Measurements from ENCODE around the gene POLH.
A peak's percentile ranks its signal among the peaks of the same experiment; 100 is the strongest.

The POLH gene

DNA sequence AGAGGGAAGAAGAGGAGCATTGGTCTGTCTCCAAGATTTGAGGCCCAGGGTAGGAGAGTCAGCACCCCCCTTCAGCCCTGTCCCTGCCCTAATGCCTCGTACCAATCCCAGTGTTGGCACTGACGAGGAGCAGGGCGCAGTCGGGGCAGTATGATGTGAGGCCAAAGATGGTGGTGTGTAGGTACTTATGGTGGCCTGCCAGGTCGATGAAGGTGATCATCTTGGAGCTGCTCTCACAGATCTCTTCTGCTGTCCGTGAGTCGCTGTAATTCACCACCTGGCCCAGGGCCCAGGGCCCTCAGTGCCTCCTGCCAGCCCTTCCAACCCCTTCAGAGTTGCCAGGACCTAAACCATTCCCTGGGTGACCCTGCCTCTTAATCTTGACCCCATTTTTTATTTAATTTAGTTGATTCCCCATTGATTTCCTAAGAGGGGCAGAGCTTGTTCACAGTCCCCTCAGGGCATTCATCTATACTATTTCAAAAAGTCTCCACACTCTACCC lies 48.9 kb downstream of the POLH start:
- in situ Hi-C loops (cut with HindIII; ENCODE audit: low pct_ligation_motif_present, low sequenced_read_pairs) = no loop called here
- DNase-seq = no peak
- Histone ChIP-seq H3K4me3 (ENCODE audit: low read depth, low read length) (no peak overlapping the region), H3K27ac (no peak overlapping the region), H3K36me3 (replicated peaks) (peaks cover 68% of the 10 kb centered on the region), H3K27me3 (replicated peaks) (no peaks in the 10 kb centered on the region)
- TF ChIP-seq, protein P1, sequence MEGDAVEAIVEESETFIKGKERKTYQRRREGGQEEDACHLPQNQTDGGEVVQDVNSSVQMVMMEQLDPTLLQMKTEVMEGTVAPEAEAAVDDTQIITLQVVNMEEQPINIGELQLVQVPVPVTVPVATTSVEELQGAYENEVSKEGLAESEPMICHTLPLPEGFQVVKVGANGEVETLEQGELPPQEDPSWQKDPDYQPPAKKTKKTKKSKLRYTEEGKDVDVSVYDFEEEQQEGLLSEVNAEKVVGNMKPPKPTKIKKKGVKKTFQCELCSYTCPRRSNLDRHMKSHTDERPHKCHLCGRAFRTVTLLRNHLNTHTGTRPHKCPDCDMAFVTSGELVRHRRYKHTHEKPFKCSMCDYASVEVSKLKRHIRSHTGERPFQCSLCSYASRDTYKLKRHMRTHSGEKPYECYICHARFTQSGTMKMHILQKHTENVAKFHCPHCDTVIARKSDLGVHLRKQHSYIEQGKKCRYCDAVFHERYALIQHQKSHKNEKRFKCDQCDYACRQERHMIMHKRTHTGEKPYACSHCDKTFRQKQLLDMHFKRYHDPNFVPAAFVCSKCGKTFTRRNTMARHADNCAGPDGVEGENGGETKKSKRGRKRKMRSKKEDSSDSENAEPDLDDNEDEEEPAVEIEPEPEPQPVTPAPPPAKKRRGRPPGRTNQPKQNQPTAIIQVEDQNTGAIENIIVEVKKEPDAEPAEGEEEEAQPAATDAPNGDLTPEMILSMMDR (IDR thresholded peaks at IDR 0.05; ENCODE audit: low read depth, low read length, missing control alignments) = no peak

DNA sequence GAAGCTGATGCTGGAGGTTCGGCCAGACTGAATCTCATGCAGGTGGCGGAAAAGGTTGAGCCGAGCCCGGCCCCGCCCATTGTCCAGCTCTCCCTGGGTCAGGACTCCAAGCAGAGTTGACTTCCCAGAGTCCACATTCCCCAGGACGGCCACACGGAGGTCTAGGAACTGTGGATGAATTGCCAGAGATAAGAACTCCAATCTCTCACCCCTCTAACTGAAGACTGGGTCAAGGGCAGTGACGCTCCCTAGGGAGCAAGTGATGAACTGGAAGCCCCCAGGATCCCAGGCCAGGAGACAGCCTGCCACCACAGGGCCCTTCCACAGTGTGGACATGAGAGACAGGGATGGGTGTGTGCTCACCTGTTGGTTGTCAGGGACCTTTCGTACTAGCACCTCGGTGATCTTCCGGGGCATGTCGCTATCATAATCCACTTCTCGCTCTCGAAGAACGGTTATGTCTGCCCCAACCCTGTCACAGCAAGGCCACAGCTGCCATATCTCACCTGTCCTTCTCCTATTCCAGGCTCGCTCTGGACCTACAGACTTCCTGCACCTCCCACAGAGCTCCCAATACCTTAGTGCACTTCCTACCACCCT lies 49.5 kb downstream of the POLH start:
- in situ Hi-C loops (cut with HindIII; ENCODE audit: low pct_ligation_motif_present, low sequenced_read_pairs) = no loop called here
- TF ChIP-seq, protein P1 (IDR thresholded peaks at IDR 0.05; ENCODE audit: low read depth, low read length, missing control alignments) = no peak
- DNase-seq = no peak
- Histone ChIP-seq H3K36me3 (replicated peaks) (peaks cover 63% of the 10 kb centered on the region), H3K27me3 (replicated peaks) (no peaks in the 10 kb centered on the region), H3K27ac (no peak overlapping the region), H3K4me3 (ENCODE audit: low read depth, low read length) (no peak overlapping the region)

DNA sequence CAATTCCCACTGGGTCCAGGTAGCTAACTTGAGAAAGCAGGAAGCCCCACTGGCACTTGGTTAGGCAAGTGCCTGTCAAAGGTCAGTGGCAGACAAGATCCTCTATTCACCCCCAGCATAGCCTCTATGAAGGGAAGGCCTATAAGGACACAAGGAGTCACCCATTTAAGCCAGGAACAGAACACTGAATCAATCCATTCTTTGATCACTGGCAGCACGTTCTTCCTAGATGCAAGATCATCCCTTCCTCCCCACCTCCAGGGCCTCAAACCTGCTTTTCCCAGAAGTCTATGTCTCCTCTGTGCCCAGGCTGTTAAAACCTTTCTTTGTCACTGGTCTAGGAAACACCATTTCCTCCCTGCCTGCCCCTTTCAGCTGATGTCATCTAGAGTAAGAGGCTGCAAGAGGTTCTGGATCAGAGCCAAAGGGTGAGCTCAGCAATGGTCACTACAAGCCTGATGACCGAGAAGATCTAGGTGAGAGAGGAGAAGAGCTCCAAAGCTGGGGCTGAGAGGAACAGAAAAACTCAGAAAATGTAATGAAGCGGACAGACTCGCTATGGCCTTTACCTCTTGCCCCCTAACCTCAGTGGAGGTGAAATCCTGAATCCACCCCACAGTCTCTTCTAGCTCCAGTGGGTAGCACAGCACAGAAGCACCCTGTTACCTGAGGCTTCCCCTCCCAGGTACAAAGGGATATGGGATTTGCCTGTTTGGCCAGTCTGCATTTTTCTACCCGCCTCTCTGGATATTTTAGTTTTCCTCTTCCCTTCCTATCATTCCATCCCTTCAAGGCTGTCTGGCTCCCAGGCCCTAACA lies 51.2 kb downstream of the POLH start:
- TF ChIP-seq, protein P1 (IDR thresholded peaks at IDR 0.05; ENCODE audit: low read depth, low read length, missing control alignments) = no peak
- H3K27me3 ChIP-seq (replicated peaks) = no peaks in the 10 kb centered on the region
- in situ Hi-C loops (cut with HindIII; ENCODE audit: low pct_ligation_motif_present, low sequenced_read_pairs) = no loop called here
- peak overlapping the region; percentile 86 for H3K27ac ChIP-seq
- H3K36me3 ChIP-seq (replicated peaks) = peaks cover 46% of the 10 kb centered on the region
- peak; percentile 97 for DNase-seq
- peak overlapping the region; percentile 29 for H3K4me3 ChIP-seq (ENCODE audit: low read depth, low read length)

DNA sequence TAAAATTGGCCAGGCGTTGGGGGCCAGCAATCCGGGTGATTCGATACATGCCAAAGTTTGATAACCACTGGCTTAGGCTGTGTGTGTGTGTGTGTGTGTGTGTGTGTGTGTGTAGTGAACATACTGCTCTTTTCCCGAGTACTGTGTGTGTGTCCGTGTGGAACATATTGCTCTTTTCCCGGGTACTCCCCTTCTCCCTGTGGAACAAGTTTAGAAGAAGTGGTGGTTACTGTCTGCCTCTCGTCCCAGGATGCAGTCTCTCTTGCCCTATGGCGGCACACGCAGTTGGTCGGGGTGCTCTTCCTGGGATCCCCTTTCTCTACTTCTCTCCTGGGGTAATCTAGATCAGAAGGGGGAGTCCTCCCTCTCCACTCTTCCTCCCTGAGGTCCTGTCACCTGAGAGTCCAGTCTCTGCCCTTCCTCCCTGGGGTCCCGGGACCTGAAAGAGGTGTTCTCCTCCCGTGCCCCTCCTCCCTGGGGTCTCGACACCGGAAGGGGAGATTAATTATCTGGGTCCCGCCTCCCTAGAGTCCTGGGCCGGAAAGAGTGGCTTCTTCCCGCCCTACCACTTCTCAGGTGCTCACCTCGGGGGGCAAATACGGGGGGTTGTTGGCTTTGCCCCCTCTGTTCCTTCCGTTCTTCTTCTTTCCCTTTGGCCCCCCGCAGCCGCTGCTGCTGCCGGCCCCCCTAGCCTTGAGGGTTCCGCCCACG lies 52.6 kb downstream of the POLH start:
- peak; percentile 42 for DNase-seq
- Histone ChIP-seq H3K27me3 (replicated peaks) (no peaks in the 10 kb centered on the region), H3K36me3 (replicated peaks) (peaks cover 32% of the 10 kb centered on the region), H3K27ac (peak overlapping the region; percentile 89), H3K4me3 (ENCODE audit: low read depth, low read length) (peak overlapping the region; percentile 91)
- in situ Hi-C loops (cut with HindIII; ENCODE audit: low pct_ligation_motif_present, low sequenced_read_pairs) = no loop called here
- TF ChIP-seq, protein P1 (IDR thresholded peaks at IDR 0.05; ENCODE audit: low read depth, low read length, missing control alignments) = no peak

DNA sequence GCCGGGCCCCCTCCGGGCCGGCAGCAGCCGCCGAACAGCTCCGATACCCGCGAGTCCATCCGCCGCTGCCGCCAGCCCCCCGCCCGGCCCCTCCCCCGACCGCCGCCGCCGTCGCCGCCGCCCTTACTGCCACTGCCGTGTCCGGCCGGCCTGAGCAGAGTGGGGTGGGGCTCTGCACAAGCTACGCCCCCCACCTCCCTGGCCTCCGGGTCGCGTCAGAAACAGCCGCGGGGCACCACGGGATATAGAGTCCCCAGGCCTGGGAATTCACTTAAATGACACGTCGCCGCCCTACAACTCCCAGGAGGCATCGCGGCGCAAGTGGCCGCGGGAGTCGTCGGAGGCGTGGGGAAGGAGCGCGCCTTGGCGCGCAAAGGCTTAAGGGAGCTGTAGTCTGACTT lies 53.1 kb downstream of the POLH start, which contains the start of gene GTPBP2:
TSS of gene GTPBP2 (minus strand) at position 161 of the 401 bp plus-strand sequence. CDS start at position 59, 102 bp downstream.
- TF ChIP-seq, protein P1 (IDR thresholded peaks at IDR 0.05; ENCODE audit: low read depth, low read length, missing control alignments) = no peak
- Histone ChIP-seq H3K27ac (peak within 1 kb of the TSS; percentile 90), H3K27me3 (replicated peaks) (no peaks in the 10 kb centered on the region), H3K4me3 (ENCODE audit: low read depth, low read length) (peak within 1 kb of the TSS; percentile 91), H3K36me3 (replicated peaks) (peaks cover 27% of the 10 kb centered on the region)
- DNase-seq = peak; percentile 99
- in situ Hi-C loops (cut with HindIII; ENCODE audit: low pct_ligation_motif_present, low sequenced_read_pairs) = no loop called here

Measured in brain microvascular endothelial cell (primary cell).